Keratinocyte (primary cell): ENCODE data around the gene ULK4. TPM values are rescaled to one million over a fixed set of nuclear protein-coding genes. Genes with fewer than 3 reads are reported as not detected.

ENCODE experiments used
- DNase-seq: peaks from one replicate; pipeline ENCODE4 v3.0.0-alpha.2; 2011; ENCODE audit warnings: low read depth, missing footprints, low spot score
- FAIRE-seq: peaks from 2 replicates; lab custom pipeline; 2011; peaks lifted over from hg19 to GRCh38; lab: Jason Lieb, UNC
- H2AFZ ChIP-seq: 2 replicates; pipeline ENCODE4 v1.6.0; 2012; ENCODE audit warnings: low read length, control low read depth, inconsistent platforms; ENCODE audit not compliant: control insufficient read depth
- H3K27ac ChIP-seq: 2 replicates; pipeline ENCODE4 v1.5.1; 2011; ENCODE audit warnings: low read length; ENCODE audit not compliant: control insufficient read depth, insufficient read depth
- H3K27me3 ChIP-seq: 3 replicates; pipeline ENCODE4 v1.6.0; 2011; ENCODE audit warnings: low read length; ENCODE audit not compliant: control insufficient read depth, insufficient read depth; ENCODE audit errors: extremely low read depth
- H3K36me3 ChIP-seq, 2 experiments: 2 replicates in 1 of 2; 3 replicates in 1 of 2; pipeline ENCODE4 v1.5.1; 2011; ENCODE audit warnings: low read length in 2 of 2, mild to moderate bottlenecking in 1 of 2; ENCODE audit not compliant: control insufficient read depth in 2 of 2, insufficient read depth in 2 of 2; ENCODE audit errors: extremely low read depth in 1 of 2
- H3K4me1 ChIP-seq: 3 replicates; pipeline ENCODE4 v1.5.1; 2011; ENCODE audit warnings: low read length; ENCODE audit not compliant: control insufficient read depth, insufficient read depth; ENCODE audit errors: extremely low read depth
- H3K4me2 ChIP-seq: 3 replicates; pipeline ENCODE4 v1.6.0; 2011; ENCODE audit warnings: low read depth, low read length; ENCODE audit not compliant: control insufficient read depth, insufficient read depth; ENCODE audit errors: extremely low read depth
- H3K4me3 ChIP-seq, 3 experiments: fragments of 200-600 bp in 1 of 3; sonication (generic) in 1 of 3; 2 replicates in 2 of 3; 3 replicates in 1 of 3; pipeline ENCODE4 v1.5.1; 2011 to 2016; ENCODE audit warnings: low read length in 3 of 3, mild to moderate bottlenecking in 3 of 3, control low read depth in 2 of 3, inconsistent platforms in 1 of 3, low read depth in 1 of 3, mixed read lengths in 1 of 3, mixed run types in 1 of 3, moderate library complexity in 1 of 3; ENCODE audit not compliant: control insufficient read depth in 2 of 3, insufficient read depth in 2 of 3; ENCODE audit errors: extremely low read depth in 1 of 3
- H3K79me2 ChIP-seq: 2 replicates; pipeline ENCODE4 v1.6.0; 2012; ENCODE audit warnings: low read length; ENCODE audit not compliant: control insufficient read depth, insufficient read depth
- H3K9ac ChIP-seq: 3 replicates; pipeline ENCODE4 v1.6.0; 2011; ENCODE audit warnings: low read length; ENCODE audit not compliant: control insufficient read depth, insufficient read depth; ENCODE audit errors: extremely low read depth
- H3K9me1 ChIP-seq: 3 replicates; pipeline ENCODE4 v1.6.0; 2011; ENCODE audit warnings: low read length; ENCODE audit not compliant: control insufficient read depth, insufficient read depth; ENCODE audit errors: extremely low read depth
- H3K9me3 ChIP-seq: 2 replicates; pipeline ENCODE4 v1.5.1; 2012; ENCODE audit warnings: low read depth, low read length; ENCODE audit not compliant: control insufficient read depth
- H4K20me1 ChIP-seq: 3 replicates; pipeline ENCODE4 v1.6.0; 2011; ENCODE audit warnings: low read length; ENCODE audit not compliant: control insufficient read depth, insufficient read depth; ENCODE audit errors: extremely low read depth
- EZH2 ChIP-seq: IDR thresholded peaks from one replicate; pipeline ENCODE4 v1.6.1; 2012; ENCODE audit warnings: inconsistent platforms, mild to moderate bottlenecking, low read length, moderate library complexity
- dilution Hi-C: fragments of 300-500 bp; cut with MboI; formaldehyde crosslinking; loops from one replicate; pipeline ENCODE4 v1.7.0; 2020; ENCODE audit warnings: low sequenced_read_pairs; ENCODE audit not compliant: extremely low pct_ligation_motif_present
- polyA plus RNA-seq, 5 experiments: library from polyadenylated mRNA; depleted of rRNA in 3 of 5; stranded (reverse) in 3 of 5; stranded (forward) in 1 of 5; unstranded in 1 of 5; fragments of >200 nt; gene quantifications; 1 replicate in 1 of 5; 2 replicates in 3 of 5; 3 replicates in 1 of 5; pipeline versions ENCODE4 v1.2.1 to v1.2.3, GENCODE V29; 2011 to 2012; ENCODE audit warnings: missing spikeins in 2 of 5, low read depth in 1 of 5, low replicate concordance in 1 of 5
- TF ChIP-seq, protein P1 (sequence below), 3 experiments: IDR thresholded peaks in 1 of 3; conservative IDR thresholded peaks in 1 of 3; optimal IDR thresholded peaks in 1 of 3; 2 replicates in 2 of 3; 3 replicates in 1 of 3; pipeline versions ENCODE3 to v1.5.1; 2011; ENCODE audit warnings: low read length in 3 of 3, mild to moderate bottlenecking in 3 of 3, moderate library complexity in 2 of 3, control low read depth in 1 of 3, inconsistent platforms in 1 of 3; ENCODE audit not compliant: insufficient read depth in 2 of 3; ENCODE audit errors: extremely low read depth in 1 of 3

ULK4 gene
- polyA plus RNA-seq, 1 donor (not counting 4 experiments of a cell fraction or from before 2014, with no cell fraction given) = 6.1 TPM

- FAIRE-seq = no peak
These were observed 611.5 kb downstream of the ULK4 start for GRCh38 chr3:41350441-41350840.

GRCh38 chr3:41348401-41348800 lies 613.5 kb downstream of the ULK4 start:
- dilution Hi-C loops = no loop called here

More at GRCh38 chr3:41350441-41350840, 611.5 kb downstream of the ULK4 start:
- H3K9me1 ChIP-seq = no peaks in the 10 kb centered on the region
- no peaks in the 10 kb centered on the region for H3K4me1 ChIP-seq
- no peaks in the 10 kb centered on the region for H3K36me3 ChIP-seq
- no peak overlapping the region for H3K4me3 ChIP-seq
- H3K9ac ChIP-seq = no peak overlapping the region
- DNase-seq = no peak
- H3K4me2 ChIP-seq = no peak overlapping the region
- H3K9me3 ChIP-seq = no peaks in the 10 kb centered on the region
- no peaks in the 10 kb centered on the region for H4K20me1 ChIP-seq
- no peak overlapping the region for H3K27ac ChIP-seq
- TF ChIP-seq EZH2 = no peak
- TF ChIP-seq, protein P1, sequence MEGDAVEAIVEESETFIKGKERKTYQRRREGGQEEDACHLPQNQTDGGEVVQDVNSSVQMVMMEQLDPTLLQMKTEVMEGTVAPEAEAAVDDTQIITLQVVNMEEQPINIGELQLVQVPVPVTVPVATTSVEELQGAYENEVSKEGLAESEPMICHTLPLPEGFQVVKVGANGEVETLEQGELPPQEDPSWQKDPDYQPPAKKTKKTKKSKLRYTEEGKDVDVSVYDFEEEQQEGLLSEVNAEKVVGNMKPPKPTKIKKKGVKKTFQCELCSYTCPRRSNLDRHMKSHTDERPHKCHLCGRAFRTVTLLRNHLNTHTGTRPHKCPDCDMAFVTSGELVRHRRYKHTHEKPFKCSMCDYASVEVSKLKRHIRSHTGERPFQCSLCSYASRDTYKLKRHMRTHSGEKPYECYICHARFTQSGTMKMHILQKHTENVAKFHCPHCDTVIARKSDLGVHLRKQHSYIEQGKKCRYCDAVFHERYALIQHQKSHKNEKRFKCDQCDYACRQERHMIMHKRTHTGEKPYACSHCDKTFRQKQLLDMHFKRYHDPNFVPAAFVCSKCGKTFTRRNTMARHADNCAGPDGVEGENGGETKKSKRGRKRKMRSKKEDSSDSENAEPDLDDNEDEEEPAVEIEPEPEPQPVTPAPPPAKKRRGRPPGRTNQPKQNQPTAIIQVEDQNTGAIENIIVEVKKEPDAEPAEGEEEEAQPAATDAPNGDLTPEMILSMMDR (optimal IDR thresholded peaks at IDR 0.05 in 1 of 3, IDR thresholded peaks at IDR 0.05 in 1 of 3, conservative IDR thresholded peaks at IDR 0.05 in 1 of 3; ENCODE audit: extremely low read depth in 1 of 3, insufficient read depth in 2 of 3, low read length in 3 of 3) = no peak
- no peak overlapping the region for H2AFZ ChIP-seq
- H3K27me3 ChIP-seq = no peaks in the 10 kb centered on the region
- no peaks in the 10 kb centered on the region for H3K79me2 ChIP-seq
- dilution Hi-C loops = no loop called here

More at GRCh38 chr3:41348401-41348800, 613.5 kb downstream of the ULK4 start:
- no peaks in the 10 kb centered on the region for H3K36me3 ChIP-seq
- no peaks in the 10 kb centered on the region for H3K4me1 ChIP-seq
- H3K27me3 ChIP-seq = no peaks in the 10 kb centered on the region
- no peaks in the 10 kb centered on the region for H3K9me1 ChIP-seq
- no peak overlapping the region for H3K9ac ChIP-seq
- no peaks in the 10 kb centered on the region for H3K79me2 ChIP-seq
- no peak for FAIRE-seq
- TF ChIP-seq, protein P1 (optimal IDR thresholded peaks at IDR 0.05 in 1 of 3, IDR thresholded peaks at IDR 0.05 in 1 of 3, conservative IDR thresholded peaks at IDR 0.05 in 1 of 3; ENCODE audit: extremely low read depth in 1 of 3, insufficient read depth in 2 of 3, low read length in 3 of 3) = no peak
- no peak for TF ChIP-seq EZH2
- no peak overlapping the region for H3K4me2 ChIP-seq
- H3K4me3 ChIP-seq = no peak overlapping the region
- H4K20me1 ChIP-seq = no peaks in the 10 kb centered on the region
- H3K9me3 ChIP-seq = no peaks in the 10 kb centered on the region
- H2AFZ ChIP-seq = no peak overlapping the region
- no peak for DNase-seq
- no peak overlapping the region for H3K27ac ChIP-seq
